HG03469 (cell line): ENCODE results near the gene ACAA1.
"Not testable (repeated sequence)": the region's sequence is repeated elsewhere in the genome, so short reads cannot be mapped to it uniquely, and the experiment has no call there.

Experiments used
- ATAC-seq: cut with Tn5 transposase; IDR thresholded peaks from one replicate; pipeline ENCODE4 v1.9.1; 2021; ENCODE audit warnings: mild to moderate bottlenecking, moderate library complexity, moderate number of reproducible peaks; ENCODE audit not compliant: unreplicated experiment

The ACAA1 gene

GRCh38 chr3:38136777-38137614 lies at the start of gene ACAA1:
TSS of gene ACAA1 (minus strand) at chr3:38137127. CDS start at chr3:38137035, 92 bp downstream.
- ATAC-seq = peak; percentile 79

- ATAC-seq = no peak
Observed at GRCh38 chr3:38177181-38177580, 40.3 kb upstream of the ACAA1 start.

- ATAC-seq = peak; percentile 34
Observed at GRCh38 chr3:38173834-38174418, 37.0 kb upstream of the ACAA1 start.

- no peak for ATAC-seq
Observed at GRCh38 chr3:38171622-38172021, 34.7 kb upstream of the ACAA1 start.

GRCh38 chr3:38170722-38171121 lies 33.8 kb upstream of the ACAA1 start:
- no peak for ATAC-seq

GRCh38 chr3:38169027-38169317 lies 32.0 kb upstream of the ACAA1 start:
- ATAC-seq = no peak

- ATAC-seq = no peak
Observed at GRCh38 chr3:38168151-38169026, 31.5 kb upstream of the ACAA1 start.

GRCh38 chr3:38167591-38167990 lies 30.7 kb upstream of the ACAA1 start:
- ATAC-seq = no peak

- no peak for ATAC-seq
Observed at GRCh38 chr3:38165722-38166387, 28.9 kb upstream of the ACAA1 start.

GRCh38 chr3:38164952-38165721 lies 28.2 kb upstream of the ACAA1 start, which contains the start of gene OXSR1:
TSS of gene OXSR1 (plus strand) at chr3:38165537. CDS start at chr3:38165877, 340 bp downstream.
- ATAC-seq = peak; percentile 89

- no peak for ATAC-seq
Observed at GRCh38 chr3:38164643-38164951, 27.7 kb upstream of the ACAA1 start.

GRCh38 chr3:38163841-38164642 lies 27.1 kb upstream of the ACAA1 start:
- ATAC-seq = no peak

- no peak for ATAC-seq
Observed at GRCh38 chr3:38163117-38163840, 26.4 kb upstream of the ACAA1 start.

- ATAC-seq = not testable (repeated sequence)
Observed at GRCh38 chr3:38160704-38161103, 23.8 kb upstream of the ACAA1 start.

GRCh38 chr3:38158472-38158871 lies 21.5 kb upstream of the ACAA1 start:
- no peak for ATAC-seq

GRCh38 chr3:38157595-38157994 lies 20.7 kb upstream of the ACAA1 start:
- no peak for ATAC-seq

- no peak for ATAC-seq
Observed at GRCh38 chr3:38157117-38157516, 20.2 kb upstream of the ACAA1 start.

GRCh38 chr3:38155825-38156224 lies 18.9 kb upstream of the ACAA1 start:
- ATAC-seq = no peak
